GM21737 (cell line): Measurements from ENCODE around the gene TBC1D7.

Source experiments
- ATAC-seq: cut with Tn5 transposase; IDR thresholded peaks from one replicate; pipeline ENCODE4 v1.9.1; 2021; ENCODE audit warnings: mild to moderate bottlenecking, moderate library complexity; ENCODE audit not compliant: unreplicated experiment

Gene TBC1D7

GRCh38 chr6:13328076-13328874, at the start of gene TBC1D7:
Gene TBC1D7 (minus strand): TSS chr6:13328537. CDS start chr6:13326898, 1,639 bp downstream.
- ATAC-seq, result peak; percentile 78

- ATAC-seq, result no peak
Measured at GRCh38 chr6:13377054-13377758, 48.9 kb upstream of the TBC1D7 start.

GRCh38 chr6:13375360-13375878, 47.1 kb upstream of the TBC1D7 start:
- peak; percentile 75 for ATAC-seq

GRCh38 chr6:13373919-13374318, 45.6 kb upstream of the TBC1D7 start:
- no peak for ATAC-seq

GRCh38 chr6:13373488-13373886, 45.1 kb upstream of the TBC1D7 start:
- ATAC-seq, result no peak

- no peak for ATAC-seq
Measured at GRCh38 chr6:13372688-13373487, 44.6 kb upstream of the TBC1D7 start.

- ATAC-seq, result no peak
Measured at GRCh38 chr6:13372076-13372475, 43.7 kb upstream of the TBC1D7 start.

GRCh38 chr6:13371421-13372072, 43.2 kb upstream of the TBC1D7 start:
- no peak for ATAC-seq

- no peak for ATAC-seq
Measured at GRCh38 chr6:13370623-13371022, 42.3 kb upstream of the TBC1D7 start.

GRCh38 chr6:13369591-13369990, 41.3 kb upstream of the TBC1D7 start:
- no peak for ATAC-seq

GRCh38 chr6:13368731-13369115, 40.4 kb upstream of the TBC1D7 start:
- ATAC-seq, result no peak

GRCh38 chr6:13368079-13368730, 39.9 kb upstream of the TBC1D7 start:
- no peak for ATAC-seq

GRCh38 chr6:13367396-13367795, 39.1 kb upstream of the TBC1D7 start:
- no peak for ATAC-seq

GRCh38 chr6:13365320-13365719, 37.0 kb upstream of the TBC1D7 start:
- ATAC-seq, result no peak

- ATAC-seq, result no peak
Measured at GRCh38 chr6:13364842-13365241, 36.5 kb upstream of the TBC1D7 start.

GRCh38 chr6:13362412-13362811, 34.1 kb upstream of the TBC1D7 start:
- no peak for ATAC-seq

- ATAC-seq, result no peak
Measured at GRCh38 chr6:13360671-13361540, 32.6 kb upstream of the TBC1D7 start.

- ATAC-seq, result no peak
Measured at GRCh38 chr6:13359287-13359686, 30.9 kb upstream of the TBC1D7 start.

- ATAC-seq, result no peak
Measured at GRCh38 chr6:13358511-13358910, 30.2 kb upstream of the TBC1D7 start.
